Measurements from ENCODE around the gene GDPGP1. TPM values are rescaled to one million over a fixed set of nuclear protein-coding genes. Genes with fewer than 3 reads are reported as not detected.

Gene GDPGP1
- polyA plus RNA-seq, 3 donors from 2014 or later = 0.82 to 5.9 (median 1.4) TPM

DNA sequence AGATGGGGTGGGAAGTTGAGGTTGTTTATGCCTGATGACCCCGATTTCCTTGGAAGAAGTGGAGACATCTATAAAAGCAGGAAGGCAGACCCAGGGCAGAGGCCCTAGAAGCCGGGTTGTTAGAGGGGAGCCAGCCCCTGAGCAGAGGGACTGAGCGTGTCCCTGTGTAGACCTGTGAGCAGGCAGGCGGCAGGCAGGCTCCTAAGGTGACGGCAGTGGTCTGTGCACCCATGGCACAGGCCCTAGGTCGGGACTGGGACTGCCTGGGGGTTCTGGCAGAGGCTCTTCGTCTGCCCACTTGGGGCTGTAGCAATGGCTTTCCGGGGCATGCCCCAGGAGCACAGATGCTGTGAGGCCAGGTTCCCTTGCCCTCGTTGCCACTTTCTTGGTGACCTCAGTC is 23.0 kb upstream of the GDPGP1 start:
- DNase-seq = no peak
- H3K4me1 Mint-ChIP-seq = peaks cover 10 to 15% of the 10 kb centered on the region in 2 donors
- peak overlapping the region in 1 of 6 donors; percentile 57 for H3K27ac Mint-ChIP-seq
- H3K27me3 Mint-ChIP-seq (ENCODE audit: low read depth in 3 of 3) = peaks cover 0 to 3% (median 3%) of the 10 kb centered on the region in 3 donors
- H3K36me3 Mint-ChIP-seq = peaks cover 4 to 13% (median 4%) of the 10 kb centered on the region in 3 donors
- H3K9me3 Mint-ChIP-seq = no peaks in the 10 kb centered on the region
- no peak overlapping the region for H3K4me3 Mint-ChIP-seq

DNA sequence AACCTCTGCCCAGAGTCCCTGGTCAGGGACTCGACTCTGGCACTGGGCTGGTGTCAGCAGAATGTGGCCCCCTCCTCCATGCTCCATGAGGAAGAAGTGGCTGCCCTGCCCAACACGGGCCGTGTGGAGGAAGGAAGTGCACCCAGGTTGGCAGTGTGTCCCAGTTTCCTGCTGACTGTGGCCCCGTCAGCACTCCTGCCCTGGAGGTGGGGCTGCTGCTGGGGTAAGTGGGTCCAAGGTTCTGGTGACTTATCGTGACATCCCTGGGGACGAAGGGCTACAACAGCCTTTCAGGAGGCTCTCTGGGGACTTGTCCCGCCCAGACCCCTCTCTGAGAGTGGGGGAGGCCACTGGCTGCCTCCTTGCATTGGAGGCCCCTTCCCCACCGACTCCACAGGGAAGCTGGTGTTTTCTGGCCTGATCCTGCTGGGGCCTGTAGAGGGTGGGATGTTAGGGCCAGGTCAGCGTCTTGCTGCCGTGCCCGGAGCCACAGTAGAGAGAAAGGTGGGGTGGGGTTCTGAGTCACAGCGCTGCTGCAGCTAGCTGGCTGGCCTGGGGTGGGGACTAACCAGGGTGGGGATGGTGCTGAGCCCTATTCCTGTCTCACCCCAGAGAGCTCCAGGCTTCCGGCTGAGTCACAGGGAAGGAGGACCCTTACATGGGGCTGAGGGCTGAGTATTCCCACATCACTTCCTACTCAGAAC is 22.4 kb upstream of the GDPGP1 start:
- H3K27ac Mint-ChIP-seq = no peak overlapping the region
- H3K4me1 Mint-ChIP-seq = peaks cover 10 to 20% of the 10 kb centered on the region in 2 donors
- peaks cover 0 to 3% (median 3%) of the 10 kb centered on the region in 3 donors for H3K27me3 Mint-ChIP-seq (ENCODE audit: low read depth in 3 of 3)
- peaks cover 4 to 13% (median 4%) of the 10 kb centered on the region in 3 donors for H3K36me3 Mint-ChIP-seq
- no peak overlapping the region for H3K4me3 Mint-ChIP-seq
- H3K9me3 Mint-ChIP-seq = no peaks in the 10 kb centered on the region
- no peak for DNase-seq

DNA sequence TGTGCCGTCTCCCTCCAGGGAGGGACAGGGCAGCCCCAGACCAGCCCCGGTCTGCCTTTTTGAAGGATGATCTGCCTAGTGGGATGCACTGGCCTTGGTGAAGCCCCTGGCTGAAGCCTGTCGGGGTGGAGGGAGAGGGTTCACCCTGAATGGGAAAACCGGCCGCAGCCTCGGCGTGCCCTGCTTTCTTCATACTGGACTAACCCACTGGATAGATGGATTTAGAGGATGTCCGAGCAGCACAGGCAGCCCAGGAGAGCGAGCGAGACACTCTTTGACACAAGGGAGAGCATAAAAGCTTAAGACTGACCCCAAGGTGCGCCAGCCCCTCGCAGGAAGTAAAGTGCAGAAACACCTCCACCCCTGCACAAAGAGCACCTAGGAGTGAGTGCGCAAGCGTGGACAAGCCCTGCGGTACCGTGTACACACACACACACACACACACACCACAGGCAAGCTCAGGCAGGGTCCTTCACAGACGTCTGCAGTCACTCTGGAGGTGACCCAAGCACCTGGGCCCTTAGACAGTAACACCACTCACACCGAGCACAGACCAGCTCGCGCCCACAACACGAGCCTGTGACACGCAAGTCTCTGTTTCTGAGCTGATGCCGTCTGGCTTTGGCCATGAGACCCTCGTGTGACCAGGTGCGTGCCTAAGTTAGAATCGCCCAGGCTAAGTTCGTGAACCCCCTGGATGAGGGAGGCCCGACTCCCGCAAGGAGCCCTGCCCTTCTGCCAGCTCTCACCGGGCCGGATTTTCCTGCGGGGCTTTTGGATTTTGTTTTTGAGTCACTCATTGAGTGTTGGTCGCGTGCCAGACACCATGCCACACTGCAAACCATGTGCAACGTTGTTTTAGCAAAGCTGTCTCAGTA is 21.5 kb upstream of the GDPGP1 start:
- Mint-ChIP-seq H3K27me3 (ENCODE audit: low read depth in 3 of 3) (peaks cover 0 to 3% (median under 1%) of the 10 kb centered on the region in 3 donors), H3K4me1 (peaks cover 10 to 20% of the 10 kb centered on the region in 2 donors), H3K36me3 (peaks cover 4 to 13% (median 4%) of the 10 kb centered on the region in 3 donors), H3K4me3 (no peak overlapping the region), H3K9me3 (no peaks in the 10 kb centered on the region), H3K27ac (no peak overlapping the region)
- DNase-seq = no peak

DNA sequence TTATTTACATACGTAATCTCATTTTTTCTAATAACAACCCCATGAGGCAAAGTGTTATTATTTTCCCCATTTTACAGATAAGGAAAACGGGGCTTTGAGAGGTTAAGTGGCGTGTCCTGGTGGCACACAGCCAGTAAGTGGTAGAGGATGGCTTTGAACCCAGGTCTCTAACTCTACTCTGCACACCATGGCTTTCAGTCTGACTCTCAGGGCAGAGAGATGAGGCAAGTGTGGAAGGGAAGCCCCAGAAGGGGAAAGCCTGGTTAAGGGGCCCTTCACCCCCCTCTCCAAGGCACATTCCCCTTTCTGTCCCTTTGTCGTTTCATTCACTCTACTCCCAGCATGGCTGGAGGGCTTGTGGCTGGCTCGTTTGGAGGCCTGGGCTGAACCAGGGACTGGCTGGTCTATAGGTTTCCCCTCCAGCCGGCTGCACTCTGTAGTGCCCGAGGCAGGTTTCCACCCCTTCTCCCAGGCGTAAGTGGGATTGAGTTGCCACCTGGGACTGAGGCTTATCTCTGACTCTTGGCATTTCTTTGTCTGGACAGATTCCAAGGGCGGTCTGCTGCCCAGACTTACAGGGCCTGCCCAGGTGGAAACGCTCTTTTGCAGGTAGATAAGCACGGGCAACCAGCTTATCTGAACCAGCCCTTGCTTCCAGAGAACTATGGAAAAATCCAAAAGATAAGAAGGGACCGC is 20.7 kb upstream of the GDPGP1 start:
- peaks cover 4 to 13% (median 4%) of the 10 kb centered on the region in 3 donors for H3K36me3 Mint-ChIP-seq
- H3K4me3 Mint-ChIP-seq = no peak overlapping the region
- H3K4me1 Mint-ChIP-seq = peaks cover 10 to 20% of the 10 kb centered on the region in 2 donors
- DNase-seq = no peak
- H3K27me3 Mint-ChIP-seq (ENCODE audit: low read depth in 3 of 3) = peaks cover 0 to 3% (median 0%) of the 10 kb centered on the region in 3 donors
- H3K9me3 Mint-ChIP-seq = no peaks in the 10 kb centered on the region
- peak overlapping the region in 2 of 6 donors; percentile 13 to 55 for H3K27ac Mint-ChIP-seq

DNA sequence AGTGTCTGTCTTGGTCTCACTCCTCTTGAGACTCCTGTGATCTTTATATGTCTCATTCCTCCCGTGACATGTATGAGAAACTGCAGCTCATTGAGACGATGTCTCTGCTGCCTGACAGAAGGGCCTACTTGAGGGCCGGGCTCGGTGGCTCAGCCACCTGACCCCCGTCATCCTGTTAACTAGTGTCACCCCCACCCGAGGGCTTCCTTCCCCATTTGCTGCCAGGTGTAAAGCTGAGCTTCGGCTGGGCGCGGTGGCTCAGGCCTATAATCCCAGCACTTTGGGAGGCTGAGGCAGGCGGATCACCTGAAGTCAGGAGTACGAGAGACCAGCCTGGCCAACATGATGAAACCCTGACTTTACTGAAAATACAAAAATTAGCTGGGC is 20.2 kb upstream of the GDPGP1 start:
- Mint-ChIP-seq H3K4me3 (no peak overlapping the region), H3K9me3 (no peaks in the 10 kb centered on the region), H3K4me1 (peaks cover 12 to 20% of the 10 kb centered on the region in 2 donors), H3K36me3 (peaks cover 4 to 13% (median 4%) of the 10 kb centered on the region in 3 donors), H3K27ac (peak overlapping the region in 1 of 6 donors; percentile 55), H3K27me3 (ENCODE audit: low read depth in 3 of 3) (peaks cover 0 to 3% (median 0%) of the 10 kb centered on the region in 3 donors)
- DNase-seq = no peak

DNA sequence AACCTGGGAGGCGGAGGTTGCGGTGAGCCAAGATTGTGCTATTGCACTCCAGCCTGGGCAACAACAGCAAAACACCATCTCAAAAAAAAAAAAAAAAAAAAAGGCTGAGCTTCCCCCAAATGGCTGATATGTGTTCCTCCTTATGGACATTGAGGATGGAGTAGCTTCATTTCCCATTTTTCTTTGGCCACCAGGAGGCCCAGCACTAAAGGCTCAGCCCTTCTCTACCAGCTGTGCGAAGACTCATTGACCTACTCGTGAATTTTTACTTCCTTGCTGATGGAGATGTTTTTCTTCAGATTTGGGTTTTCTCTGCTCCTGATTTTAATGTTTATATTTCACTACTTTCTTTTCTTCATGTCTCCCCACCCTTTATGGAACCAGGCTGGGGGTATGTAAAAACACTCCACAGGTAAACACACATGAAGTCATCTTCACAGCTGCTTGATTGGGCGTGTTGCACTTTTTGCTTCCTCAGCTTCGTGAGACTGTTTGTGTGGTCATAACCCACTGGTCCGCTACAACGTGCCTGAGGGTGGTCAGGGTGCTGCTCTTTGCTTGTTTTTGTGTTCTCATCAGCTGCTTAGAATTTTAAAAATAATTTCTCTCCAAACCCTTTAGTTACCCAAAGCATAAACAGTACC is 19.3 kb upstream of the GDPGP1 start:
- Mint-ChIP-seq H3K9me3 (no peaks in the 10 kb centered on the region), H3K4me3 (no peak overlapping the region), H3K4me1 (peaks cover 12 to 20% of the 10 kb centered on the region in 2 donors), H3K36me3 (peaks cover 4 to 12% (median 9%) of the 10 kb centered on the region in 3 donors), H3K27ac (peak overlapping the region in 5 of 6 donors; percentile 4 to 73 (median 68)), H3K27me3 (ENCODE audit: low read depth in 3 of 3) (peaks cover 0 to 3% (median 0%) of the 10 kb centered on the region in 3 donors)
- no peak for DNase-seq

DNA sequence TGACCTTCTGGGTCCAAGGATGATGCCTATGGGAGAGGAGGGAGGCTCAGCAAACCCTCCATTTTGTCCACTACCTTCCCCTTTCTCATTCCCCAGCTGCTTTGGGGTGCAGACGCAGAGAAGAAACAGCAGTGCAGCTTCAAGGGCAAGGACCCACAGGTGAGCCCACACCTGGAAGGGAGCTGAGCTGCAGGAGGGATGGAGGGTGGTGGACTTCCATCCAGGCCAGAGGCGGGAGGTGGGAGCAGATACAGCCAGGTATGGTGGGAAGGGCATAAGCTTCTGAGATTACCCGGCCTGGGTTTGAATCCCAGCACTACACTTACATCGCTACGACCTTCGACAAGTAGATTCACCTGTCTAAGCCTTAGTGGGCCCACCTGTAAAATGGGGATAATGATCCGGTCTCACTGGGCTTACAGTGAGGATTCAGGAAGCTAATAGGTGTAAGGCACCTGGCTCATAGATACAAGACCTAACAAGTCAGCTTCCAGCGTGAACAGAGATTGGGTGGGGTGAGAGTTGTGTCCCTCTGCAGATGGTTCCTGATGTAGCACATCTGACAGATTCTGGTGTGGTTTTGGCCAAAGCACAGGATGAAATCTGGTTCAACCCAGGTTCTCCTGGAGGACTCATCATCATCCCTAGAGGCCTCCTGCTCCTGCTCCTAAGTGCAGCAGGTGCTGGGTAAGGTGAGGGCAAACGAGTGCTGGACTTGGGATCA is 16.2 kb upstream of the GDPGP1 start:
- DNase-seq = no peak
- Mint-ChIP-seq H3K4me1 (peaks cover 7 to 11% of the 10 kb centered on the region in 2 donors), H3K9me3 (no peaks in the 10 kb centered on the region), H3K27ac (no peak overlapping the region), H3K27me3 (ENCODE audit: low read depth in 3 of 3) (peaks cover 0 to 2% (median 0%) of the 10 kb centered on the region in 3 donors), H3K4me3 (no peak overlapping the region), H3K36me3 (peaks cover 0 to 9% (median 0%) of the 10 kb centered on the region in 3 donors)

DNA sequence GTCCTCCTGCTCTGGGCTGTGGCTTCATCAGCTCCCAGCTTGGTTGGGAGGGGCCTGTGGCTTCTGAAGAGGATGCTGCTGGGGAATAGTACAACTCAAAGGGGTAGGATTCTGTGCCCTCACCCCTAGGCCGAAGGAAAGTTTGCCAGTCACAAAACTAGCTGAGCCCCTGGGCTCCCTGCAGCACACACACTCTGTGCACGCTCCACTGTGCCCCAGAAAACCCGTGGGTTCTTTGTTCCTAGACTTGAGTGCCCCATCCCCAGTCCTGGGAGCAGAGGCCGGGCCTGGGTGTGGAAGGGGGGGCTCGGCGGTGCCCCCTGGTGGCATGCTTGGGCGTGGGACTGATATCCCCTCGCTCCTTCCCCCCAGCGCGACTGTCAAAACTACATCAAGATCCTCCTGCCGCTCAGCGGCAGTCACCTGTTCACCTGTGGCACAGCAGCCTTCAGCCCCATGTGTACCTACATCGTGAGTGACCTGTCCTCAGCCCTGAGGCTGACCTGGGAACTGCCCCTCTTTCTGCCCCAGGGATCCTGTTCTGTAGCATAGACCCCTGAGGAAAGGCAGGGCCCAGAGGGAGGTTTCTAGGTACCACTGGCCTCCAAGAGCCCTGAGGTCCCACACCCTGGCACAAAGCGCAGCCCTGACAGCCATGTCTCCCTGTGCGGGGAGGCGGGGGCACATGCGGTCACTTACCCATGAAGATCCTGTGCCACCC is 14.4 kb upstream of the GDPGP1 start:
- Mint-ChIP-seq H3K4me1 (peaks cover 6 to 10% of the 10 kb centered on the region in 2 donors), H3K27me3 (ENCODE audit: low read depth in 3 of 3) (peaks cover 0 to 2% (median 0%) of the 10 kb centered on the region in 3 donors), H3K36me3 (peaks cover 0 to 9% (median 8%) of the 10 kb centered on the region in 3 donors), H3K9me3 (no peaks in the 10 kb centered on the region), H3K4me3 (no peak overlapping the region), H3K27ac (peak overlapping the region in 1 of 6 donors; percentile 14)
- peak; percentile 40 to 49 (median 48) for DNase-seq

DNA sequence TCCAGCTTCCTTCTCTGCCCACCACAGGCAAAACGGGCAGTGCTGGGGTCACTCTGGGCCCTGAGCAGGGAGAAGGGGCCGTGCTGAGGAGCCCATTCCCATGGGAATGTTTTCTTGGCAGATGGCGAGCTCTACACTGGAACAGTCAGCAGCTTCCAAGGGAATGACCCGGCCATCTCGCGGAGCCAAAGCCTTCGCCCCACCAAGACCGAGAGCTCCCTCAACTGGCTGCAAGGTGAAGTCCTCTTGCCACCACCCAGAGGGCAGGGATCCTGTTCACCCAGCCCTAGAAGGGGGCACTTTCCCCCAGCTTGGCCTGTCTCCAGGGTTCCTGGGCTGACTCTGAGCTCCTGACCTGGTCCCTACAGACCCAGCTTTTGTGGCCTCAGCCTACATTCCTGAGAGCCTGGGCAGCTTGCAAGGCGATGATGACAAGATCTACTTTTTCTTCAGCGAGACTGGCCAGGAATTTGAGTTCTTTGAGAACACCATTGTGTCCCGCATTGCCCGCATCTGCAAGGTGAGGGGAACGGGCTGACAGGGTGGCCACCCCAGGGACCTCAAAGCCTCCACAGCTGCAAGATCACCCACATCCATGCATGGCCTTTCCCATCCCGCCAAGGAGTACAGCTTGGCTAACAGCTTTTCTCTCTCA is 12.6 kb upstream of the GDPGP1 start:
- Mint-ChIP-seq H3K27me3 (ENCODE audit: low read depth in 3 of 3) (no peaks in the 10 kb centered on the region), H3K4me1 (peaks cover 1 to 2% of the 10 kb centered on the region in 2 donors), H3K27ac (no peak overlapping the region), H3K4me3 (no peak overlapping the region), H3K36me3 (peaks cover 3 to 13% (median 5%) of the 10 kb centered on the region in 3 donors), H3K9me3 (no peaks in the 10 kb centered on the region)
- DNase-seq = no peak

DNA sequence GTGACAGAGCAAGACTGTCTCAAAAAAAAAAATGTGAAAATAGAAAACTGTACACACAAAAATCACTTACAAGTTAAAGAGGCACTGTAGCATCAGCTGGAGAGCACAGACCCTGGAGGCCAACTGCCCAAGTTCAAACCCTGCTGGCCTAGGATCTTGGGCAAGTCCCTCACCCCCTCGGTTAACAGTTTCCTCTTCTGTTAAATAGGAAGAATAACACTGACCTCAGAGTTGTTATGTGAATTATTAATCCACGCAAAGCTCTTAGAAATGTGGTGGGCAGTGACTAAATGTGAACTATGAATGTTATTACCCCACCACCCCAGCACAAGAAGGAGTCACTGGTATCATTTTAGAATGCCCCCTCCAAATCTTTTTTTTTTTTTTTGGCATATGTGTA is 11.5 kb upstream of the GDPGP1 start:
- Mint-ChIP-seq H3K4me3 (no peak overlapping the region), H3K27ac (no peak overlapping the region)

DNA sequence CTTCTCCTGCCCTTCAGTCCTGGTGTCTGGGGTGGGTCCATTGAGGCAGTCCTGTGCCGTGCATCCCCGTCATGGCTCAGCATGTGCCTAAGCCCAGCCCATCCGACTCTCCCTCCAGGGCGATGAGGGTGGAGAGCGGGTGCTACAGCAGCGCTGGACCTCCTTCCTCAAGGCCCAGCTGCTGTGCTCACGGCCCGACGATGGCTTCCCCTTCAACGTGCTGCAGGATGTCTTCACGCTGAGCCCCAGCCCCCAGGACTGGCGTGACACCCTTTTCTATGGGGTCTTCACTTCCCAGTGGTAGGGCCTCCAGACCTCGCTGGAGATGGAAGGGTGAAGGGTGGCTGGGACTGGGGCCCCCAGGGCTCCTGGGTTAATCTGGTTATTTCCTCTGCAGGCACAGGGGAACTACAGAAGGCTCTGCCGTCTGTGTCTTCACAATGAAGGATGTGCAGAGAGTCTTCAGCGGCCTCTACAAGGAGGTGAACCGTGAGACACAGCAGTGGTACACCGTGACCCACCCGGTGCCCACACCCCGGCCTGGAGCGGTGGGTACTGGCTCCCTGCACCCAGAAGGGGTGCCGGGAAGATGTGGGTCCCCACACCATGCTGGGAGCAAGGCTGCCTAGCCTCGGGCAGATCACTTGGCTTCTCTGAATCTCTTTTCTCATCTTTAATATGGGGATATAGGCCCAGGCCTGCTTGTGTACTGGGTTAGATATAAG is 10.4 kb upstream of the GDPGP1 start:
- H3K27ac Mint-ChIP-seq = no peak overlapping the region
- H3K27me3 Mint-ChIP-seq (ENCODE audit: low read depth in 3 of 3) = peaks cover 0 to 3% (median 0%) of the 10 kb centered on the region in 3 donors

More for the DNA sequence above, 11.5 kb upstream of the GDPGP1 start:
- H3K27me3 Mint-ChIP-seq (ENCODE audit: low read depth in 3 of 3) = no peaks in the 10 kb centered on the region
- peaks cover 0 to 2% of the 10 kb centered on the region in 2 donors for H3K4me1 Mint-ChIP-seq
- no peaks in the 10 kb centered on the region for H3K9me3 Mint-ChIP-seq
- H3K36me3 Mint-ChIP-seq = peaks cover 3 to 13% (median 5%) of the 10 kb centered on the region in 3 donors
- no peak for DNase-seq

More for the DNA sequence above, 10.4 kb upstream of the GDPGP1 start:
- no peaks in the 10 kb centered on the region for H3K9me3 Mint-ChIP-seq
- peaks cover 3 to 14% (median 5%) of the 10 kb centered on the region in 3 donors for H3K36me3 Mint-ChIP-seq
- no peak overlapping the region for H3K4me3 Mint-ChIP-seq
- no peak for DNase-seq
- H3K4me1 Mint-ChIP-seq = peaks cover 0 to 1% of the 10 kb centered on the region in 2 donors

Measured in immature natural killer cell (primary cell).